HCT116 (cell line): Measurements from ENCODE around the gene CDH4. TPM values are rescaled to one million over a fixed set of nuclear protein-coding genes. Genes with fewer than 3 reads are reported as not detected.

Source experiments
- ATAC-seq: fragments of 200-7000 bp; cut with Tn5 transposase; 2 replicates; pipeline ENCODE4 v1.9.1; 2020; ENCODE audit warnings: mild to moderate bottlenecking, moderate library complexity
- BruUV-seq: library from RNA; stranded (reverse); fragments of 400-500 nt; replicated peaks from 2 replicates; lab custom pipeline; 2021; lab: Mats Ljungman, UMichigan
- CTCF ChIA-PET: fragments of 300-600 bp; sonication (Branson Sonifier 250); formaldehyde crosslinking; loops from one replicate; lab custom pipeline; 2021; ENCODE audit warnings: antibody characterized with exemption; lab: Charles Lee
- POLR2A ChIA-PET: fragments of 300-600, 350-600 bp; sonication (Branson Sonifier 250); formaldehyde crosslinking; loops from one replicate; lab custom pipeline; 2021; ENCODE audit warnings: antibody characterized with exemption; lab: Charles Lee
- RAD21 ChIA-PET, 2 experiments: fragments of 300-600 bp; sonication (Branson Sonifier 250); formaldehyde crosslinking; loops; one replicate each; lab custom pipeline; 2023; ENCODE audit warnings: low total read pairs in 2 of 2; ENCODE audit not compliant: uncharacterized antibody in 2 of 2, unreplicated experiment in 2 of 2, low non-redundant PET in 1 of 2; lab: Charles Lee
- DNase-seq: peaks from one replicate; pipeline ENCODE4 v3.0.0-alpha.2; 2010; ENCODE audit warnings: low read depth, low spot score
- H2AFZ ChIP-seq: fragments of 200-600 bp; shearing (Covaris generic), sonication (generic); 2 replicates; pipeline ENCODE4 v1.6.1; 2017; ENCODE audit warnings: low read depth, mixed run types, mixed read lengths, antibody characterized with exemption, low read length; ENCODE audit not compliant: poor library complexity, severe bottlenecking
- H3K27ac ChIP-seq: 2 replicates; pipeline ENCODE4 v1.5.1; 2012; ENCODE audit warnings: low read depth, low read length
- H3K27me3 ChIP-seq: fragments of 200-600 bp; sonication (generic); 2 replicates; pipeline ENCODE4 v1.6.1; 2016; ENCODE audit warnings: mixed run types, low read length, mixed read lengths; ENCODE audit not compliant: insufficient read depth
- H3K36me3 ChIP-seq, 2 experiments: fragments of 200-500 bp in 1 of 2; fragments of 200-600 bp in 1 of 2; sonication (Bioruptor generic) in 1 of 2; sonication (generic) in 1 of 2; 2 replicates each; pipeline versions ENCODE4 v1.5.1 to v1.6.1; 2014 to 2016; ENCODE audit warnings: low read length in 2 of 2, inconsistent platforms in 1 of 2, mixed read lengths in 1 of 2, mixed run types in 1 of 2; ENCODE audit not compliant: insufficient read depth in 2 of 2, control insufficient read depth in 1 of 2
- H3K4me1 ChIP-seq, 2 experiments: fragments of 200-600 bp in 1 of 2; sonication (generic) in 1 of 2; 2 replicates each; pipeline versions ENCODE4 v1.5.1 to v1.6.1; 2012 to 2017; ENCODE audit warnings: low read length in 2 of 2, inconsistent platforms in 1 of 2, mild to moderate bottlenecking in 1 of 2, mixed read lengths in 1 of 2, mixed run types in 1 of 2, moderate library complexity in 1 of 2; ENCODE audit not compliant: insufficient read depth in 2 of 2, control insufficient read depth in 1 of 2
- H3K4me2 ChIP-seq: fragments of 200-600 bp; sonication (generic); 2 replicates; pipeline ENCODE4 v1.6.1; 2017; ENCODE audit warnings: mixed run types, low read length, mixed read lengths
- H3K4me3 ChIP-seq, 2 experiments: fragments of 200-600 bp in 1 of 2; sonication (generic) in 1 of 2; replicated peaks in 1 of 2; 2 replicates each; pipeline ENCODE4 v1.5.1; 2011 to 2016; ENCODE audit warnings: low read length in 2 of 2, control low read depth in 1 of 2, low read depth in 1 of 2, mild to moderate bottlenecking in 1 of 2, mixed read lengths in 1 of 2, mixed run types in 1 of 2
- H3K79me2 ChIP-seq: fragments of 200-600 bp; sonication (generic); 2 replicates; pipeline ENCODE4 v1.6.1; 2017; ENCODE audit warnings: mild to moderate bottlenecking, mixed run types, low read length, moderate library complexity, mixed read lengths; ENCODE audit not compliant: insufficient read depth
- H3K9ac ChIP-seq: fragments of 200-600 bp; sonication (generic); 2 replicates; pipeline ENCODE4 v1.6.1; 2016; ENCODE audit warnings: low read length, mixed read lengths
- H3K9me2 ChIP-seq: fragments of 200-600 bp; sonication (generic), shearing (Covaris generic); 2 replicates; pipeline ENCODE4 v1.6.1; 2017; ENCODE audit warnings: mixed run types, mild to moderate bottlenecking, moderate library complexity; ENCODE audit not compliant: insufficient read depth
- H3K9me3 ChIP-seq, 2 experiments: fragments of 200-500 bp in 1 of 2; fragments of 200-600 bp in 1 of 2; sonication (Bioruptor generic) in 1 of 2; sonication (generic) in 1 of 2; 2 replicates each; pipeline ENCODE4 v1.6.1; 2014 to 2017; ENCODE audit warnings: low read length in 2 of 2, mixed read lengths in 2 of 2, inconsistent platforms in 1 of 2, low read depth in 1 of 2, mild to moderate bottlenecking in 1 of 2, mixed run types in 1 of 2, moderate library complexity in 1 of 2; ENCODE audit not compliant: control insufficient read depth in 1 of 2, insufficient read depth in 1 of 2
- H4K20me1 ChIP-seq: fragments of 200-600 bp; sonication (generic), shearing (Covaris generic); 2 replicates; pipeline ENCODE4 v1.6.1; 2017; ENCODE audit warnings: mixed run types, mild to moderate bottlenecking, moderate library complexity; ENCODE audit not compliant: insufficient read depth
- ATF3 ChIP-seq: IDR thresholded peaks from 2 replicates; pipeline ENCODE4 v1.6.1; 2012
- CBX3 ChIP-seq: IDR thresholded peaks from 2 replicates; pipeline ENCODE4 v1.6.1; 2012; ENCODE audit warnings: low read depth
- EGR1 ChIP-seq: IDR thresholded peaks from 2 replicates; pipeline ENCODE4 v1.6.1; 2012; ENCODE audit warnings: low read depth
- EZH2 ChIP-seq: fragments of 200-600 bp; sonication (generic); IDR thresholded peaks from 2 replicates; pipeline ENCODE4 v1.6.1; 2017; ENCODE audit warnings: antibody characterized with exemption, mixed run types
- EZH2phosphoT487 ChIP-seq: fragments of 200-600 bp; IDR thresholded peaks from 2 replicates; pipeline ENCODE4 v1.6.1; 2018; ENCODE audit warnings: antibody characterized with exemption, borderline replicate concordance
- MAX ChIP-seq: IDR thresholded peaks from 2 replicates; pipeline ENCODE4 v1.6.1; 2012
- RAD21 ChIP-seq: IDR thresholded peaks from 2 replicates; pipeline ENCODE4 v1.6.1; 2012; ENCODE audit warnings: low read depth, mild to moderate bottlenecking
- TCF7L2 ChIP-seq: IDR thresholded peaks from 2 replicates; pipeline ENCODE4 v1.7.0; 2011; ENCODE audit warnings: borderline replicate concordance, inconsistent platforms; ENCODE audit not compliant: insufficient read depth, insufficient read length; ENCODE audit errors: extremely low read depth
- YY1 ChIP-seq: IDR thresholded peaks from 2 replicates; pipeline ENCODE4 v1.6.1; 2011; ENCODE audit warnings: low read length, low read depth, moderate library complexity, mild to moderate bottlenecking; ENCODE audit not compliant: insufficient replicate concordance; ENCODE audit errors: extremely low read depth
- ZFX ChIP-seq: fragments of 450-650 bp; IDR thresholded peaks from 2 replicates; pipeline ENCODE4 v1.6.1; 2017
- intact Hi-C: fragments of 100-400 bp; cut with micrococcal nuclease; formaldehyde crosslinking; loops from 2 replicates; pipeline ENCODE4 v1.10.0; 2022
- total RNA-seq: library from RNA; stranded (reverse); gene quantifications from one replicate; pipeline ENCODE4 v1.2.1, GENCODE V29; 2021; ENCODE audit not compliant: unreplicated experiment

CDH4 gene
- total RNA-seq, 1 experiment from 2014 or later, result not detected

- ChIA-PET POLR2A (no interaction called here), RAD21 (no interaction called here)
- Histone ChIP-seq H2AFZ (no peak overlapping the region), H3K9me3 (no peaks in the 10 kb centered on the region), H3K4me2 (no peak overlapping the region), H3K27me3 (peaks cover 17% of the 10 kb centered on the region; the same call in 1 of the 2 replicates), H3K9me2 (no peaks in the 10 kb centered on the region), H3K79me2 (no peaks in the 10 kb centered on the region), H3K27ac (no peak overlapping the region)
- ATAC-seq (no peak), DNase-seq (no peak)
- TF ChIP-seq ZFX (no peak), EZH2phosphoT487 (no peak), EGR1 (no peak), CBX3 (no peak), TCF7L2 (no peak)
- TF ChIP-seq, all 23 proteins: peak for 0
- Histone ChIP-seq H3K4me3 (no peak overlapping the region), H3K9ac (no peak overlapping the region), H3K4me1 (no peaks in the 10 kb centered on the region), H3K36me3 (no peaks in the 10 kb centered on the region), H4K20me1 (no peaks in the 10 kb centered on the region)
- CTCF ChIA-PET, result no interaction called here
- intact Hi-C loops, result no loop called here
- no TSS peak for BruUV-seq
Measured at GRCh38 chr20:61663521-61664425, 411.7 kb downstream of the CDH4 start.

- ChIA-PET RAD21 (no interaction called here), CTCF (no interaction called here), POLR2A (no interaction called here)
- no peaks in the 10 kb centered on the region for H3K9me3 ChIP-seq
- TF ChIP-seq ZFX, result no peak
- TF ChIP-seq YY1, result no peak
- TF ChIP-seq EZH2, result no peak
- TF ChIP-seq ATF3, result no peak
- TF ChIP-seq RAD21, result no peak
- no peak for TF ChIP-seq MAX
- H3K4me3 ChIP-seq, result no peak overlapping the region
- intact Hi-C loops, result no loop called here
- no peak for ATAC-seq
- H3K27me3 ChIP-seq, result peaks cover 26% of the 10 kb centered on the region; the same call in 1 of the 2 replicates
- no peak overlapping the region for H3K4me2 ChIP-seq
- H2AFZ ChIP-seq, result no peak overlapping the region
- H3K36me3 ChIP-seq, result no peaks in the 10 kb centered on the region
- no peak for DNase-seq
- no peaks in the 10 kb centered on the region for H3K9me2 ChIP-seq
- H3K79me2 ChIP-seq, result no peaks in the 10 kb centered on the region
- no TSS peak for BruUV-seq
- H3K9ac ChIP-seq, result no peak overlapping the region
- H4K20me1 ChIP-seq, result no peaks in the 10 kb centered on the region
- H3K27ac ChIP-seq, result no peak overlapping the region
- no peaks in the 10 kb centered on the region for H3K4me1 ChIP-seq
Measured at GRCh38 chr20:61664556-61665320, 412.7 kb downstream of the CDH4 start.
